ENCODE data around the gene NABP2. TPM values are rescaled to one million over a fixed set of nuclear protein-coding genes. Genes with fewer than 3 reads are reported as not detected.

The NABP2 gene
- polyA plus RNA-seq, 1 of the 3 experiments (the other 2 are of a cell fraction) = 49.3 TPM

GRCh38 chr12:56256326-56256960 lies 32.3 kb downstream of the NABP2 start (continued):
- TF ChIP-seq POLR2AphosphoS5 (IDR thresholded peaks at IDR 0.05; ENCODE audit: low read depth, low read length) (no peak), MEF2A (IDR thresholded peaks at IDR 0.05; ENCODE audit: borderline replicate concordance, low read depth) (no peak), USF1 (IDR thresholded peaks at IDR 0.05; ENCODE audit: borderline replicate concordance, low read depth) (no peak), SIN3A (IDR thresholded peaks at IDR 0.05; ENCODE audit: borderline replicate concordance, low read depth, low read length) (no peak), GATA2 (CRISPR knock-in tag; IDR thresholded peaks at IDR 0.05) (no peak), RXRA (IDR thresholded peaks at IDR 0.05; ENCODE audit: borderline replicate concordance, low read depth) (no peak), TAF1 (IDR thresholded peaks at IDR 0.05; ENCODE audit: borderline replicate concordance, low read depth, low read length) (no peak), ELF1 (IDR thresholded peaks at IDR 0.05) (no peak), FOXM1 (IDR thresholded peaks at IDR 0.05; ENCODE audit: low read depth) (no peak), IRF3 (IDR thresholded peaks at IDR 0.05; ENCODE audit: low read depth, low read length) (no peak), FOSL2 (IDR thresholded peaks at IDR 0.05; ENCODE audit: borderline replicate concordance, low read depth) (peak; percentile 92), RAD21 (IDR thresholded peaks at IDR 0.05; ENCODE audit: low read length) (no peak), USF2 (IDR thresholded peaks at IDR 0.05; ENCODE audit: borderline replicate concordance, low read depth, low read length) (no peak), SMC3 (IDR thresholded peaks at IDR 0.05; ENCODE audit: low read depth, low read length) (no peak), GABPA (IDR thresholded peaks at IDR 0.05; ENCODE audit: low read depth) (no peak), CHD2 (IDR thresholded peaks at IDR 0.05; ENCODE audit: low read length, partially characterized antibody) (no peak), RCOR1 (IDR thresholded peaks at IDR 0.05; ENCODE audit: low read length) (no peak)

- H3K4me2 ChIP-seq = peak overlapping the region; percentile 97
- peaks cover 40 to 42% of the 10 kb centered on the region in 2 experiments for H3K36me3 ChIP-seq (replicated peaks in 1 of 2; ENCODE audit: control insufficient read depth in 1 of 2, insufficient read depth in 2 of 2, low read length in 1 of 2)
- H4K20me1 ChIP-seq (ENCODE audit: insufficient read depth) = peaks cover 23% of the 10 kb centered on the region
- TF ChIP-seq CTCF (IDR thresholded peaks at IDR 0.05) = no peak
- TF ChIP-seq RCOR1 (IDR thresholded peaks at IDR 0.05; ENCODE audit: low read length) = no peak
- TF ChIP-seq USF2 (IDR thresholded peaks at IDR 0.05; ENCODE audit: borderline replicate concordance, low read depth, low read length) = no peak
- TF ChIP-seq TCF12 (IDR thresholded peaks at IDR 0.05) = no peak
- no peak for TF ChIP-seq CHD2 (IDR thresholded peaks at IDR 0.05; ENCODE audit: low read length, partially characterized antibody)
- H3K9ac ChIP-seq = peak overlapping the region; percentile 91
- DNase-seq = no peak
- no peaks in the 10 kb centered on the region for H3K9me3 ChIP-seq
- no peaks in the 10 kb centered on the region for H3K27me3 ChIP-seq (ENCODE audit: insufficient read depth)
- peak overlapping the region; percentile 19 to 75; a peak in 3 of 4 replicates for H3K27ac ChIP-seq (ENCODE audit: low read depth in 2 of 2, low read length in 1 of 2)
- H3F3A ChIP-seq (replicated peaks; ENCODE audit: insufficient read depth) = peaks cover 39% of the 10 kb centered on the region
- H3K79me2 ChIP-seq (ENCODE audit: insufficient read depth) = peaks cover 60% of the 10 kb centered on the region
- CTCF ChIA-PET = interaction anchor here (0.9 to 5.4 kb wide), 14 partner anchors 10 to 207 kb away, joined by 3 to 58 read pairs (median 8); partner anchors contain the start of genes COQ10A, RNF41 and SMARCC2
- POLR2A ChIA-PET = interaction anchor here (2.1 kb wide), 1 partner anchor 10 kb away, joined by 12 read pairs; the partner anchor contains the start of gene COQ10A
- peaks cover 13 to 19% of the 10 kb centered on the region in 2 experiments for H3K4me1 ChIP-seq (ENCODE audit: control insufficient read depth in 1 of 2, insufficient read depth in 2 of 2, low read depth in 1 of 2, low read length in 1 of 2)
- no peak overlapping the region for H2AFZ ChIP-seq (ENCODE audit: low read depth)
- 51% methylated on average over 8 of the region's 8 CpGs for WGBS (ENCODE audit: low lambda C conversion rate)
- peak overlapping the region; percentile 90 to 95 for H3K4me3 ChIP-seq (ENCODE audit: low read depth in 2 of 2, low read length in 1 of 2)
- H3K9me2 ChIP-seq = no peaks in the 10 kb centered on the region
Observed at GRCh38 chr12:56257071-56257470, 32.9 kb downstream of the NABP2 start.

All from SK-N-SH (cell line).